Ectodermal cell (in vitro differentiated cells): ENCODE data around the gene MEIS1.

Experiments
- H3K27ac ChIP-seq: 2 replicates; pipeline ENCODE4 v1.7.0; 2013; ENCODE audit warnings: mild to moderate bottlenecking, low read depth, low read length; ENCODE audit not compliant: insufficient read depth, poor library complexity, severe bottlenecking
- H3K27me3 ChIP-seq: 2 replicates; pipeline ENCODE4 v1.7.0; 2013; ENCODE audit warnings: mild to moderate bottlenecking, low read length; ENCODE audit not compliant: insufficient read depth, control insufficient read depth, poor library complexity, severe bottlenecking
- H3K36me3 ChIP-seq: one replicate; pipeline ENCODE4 v1.7.0; 2013; ENCODE audit warnings: low read length; ENCODE audit not compliant: control insufficient read depth, insufficient read depth
- H3K4me1 ChIP-seq: one replicate; pipeline ENCODE4 v1.7.0; 2013; ENCODE audit warnings: low read length; ENCODE audit not compliant: control insufficient read depth, insufficient read depth
- H3K4me3 ChIP-seq: 2 replicates; pipeline ENCODE4 v1.7.0; 2013; ENCODE audit warnings: low read depth, low read length, control low read depth; ENCODE audit not compliant: insufficient read depth
- H3K9me3 ChIP-seq: 2 replicates; pipeline ENCODE4 v1.7.0; 2013; ENCODE audit warnings: mild to moderate bottlenecking, low read length, moderate library complexity; ENCODE audit not compliant: control insufficient read depth
- whole genome bisulfite sequencing, 2 experiments: methylation state at CpG; one replicate each; pipeline ENCODE4 v1.1.7; 2013; ENCODE audit warnings: missing lambda C conversion rate in 2 of 2; 5-methylcytosine and 5-hydroxymethylcytosine counted together

MEIS1 gene

GRCh38 chr2:66550826-66551225 is 115.9 kb downstream of the MEIS1 start:
- Histone ChIP-seq H3K4me3 (no peak overlapping the region), H3K27ac (no peak overlapping the region), H3K4me1 (no peaks in the 10 kb centered on the region), H3K27me3 (no peaks in the 10 kb centered on the region), H3K9me3 (no peaks in the 10 kb centered on the region), H3K36me3 (no peaks in the 10 kb centered on the region)
- 80% methylated on average over 1 of the region's 1 CpG; no CpG with 5 or more reads in 1 of the 2 experiments for WGBS, 2 experiments

GRCh38 chr2:66553370-66553769 is 118.4 kb downstream of the MEIS1 start:
- no peaks in the 10 kb centered on the region for H3K36me3 ChIP-seq
- no peak overlapping the region for H3K4me3 ChIP-seq
- no peak overlapping the region for H3K27ac ChIP-seq
- 80 to 83% methylated on average over 3 to 4 of the region's 4 CpGs for WGBS, 2 experiments
- H3K4me1 ChIP-seq, result no peaks in the 10 kb centered on the region
- H3K27me3 ChIP-seq, result no peaks in the 10 kb centered on the region
- H3K9me3 ChIP-seq, result no peaks in the 10 kb centered on the region

GRCh38 chr2:66555091-66555490 is 120.2 kb downstream of the MEIS1 start:
- H3K27me3 ChIP-seq, result no peaks in the 10 kb centered on the region
- 61% methylated on average over 3 of the region's 4 CpGs; no CpG with 5 or more reads in 1 of the 2 experiments for WGBS, 2 experiments
- no peaks in the 10 kb centered on the region for H3K9me3 ChIP-seq
- no peaks in the 10 kb centered on the region for H3K36me3 ChIP-seq
- no peak overlapping the region for H3K27ac ChIP-seq
- H3K4me3 ChIP-seq, result no peak overlapping the region
- no peaks in the 10 kb centered on the region for H3K4me1 ChIP-seq

- Histone ChIP-seq H3K27me3 (no peaks in the 10 kb centered on the region), H3K4me1 (no peaks in the 10 kb centered on the region), H3K4me3 (no peak overlapping the region), H3K27ac (no peak overlapping the region), H3K36me3 (no peaks in the 10 kb centered on the region), H3K9me3 (no peaks in the 10 kb centered on the region)
- WGBS, 2 experiments, result 85 to 91% methylated on average over 12 to 13 of the region's 14 CpGs
Measured at GRCh38 chr2:66555501-66556324, 120.8 kb downstream of the MEIS1 start.

- H3K27ac ChIP-seq, result no peak overlapping the region
- no peaks in the 10 kb centered on the region for H3K27me3 ChIP-seq
- no peaks in the 10 kb centered on the region for H3K9me3 ChIP-seq
- 92 to 95% methylated on average over 1 of the region's 1 CpG for WGBS, 2 experiments
- no peaks in the 10 kb centered on the region for H3K36me3 ChIP-seq
- H3K4me3 ChIP-seq, result no peak overlapping the region
- peaks cover 18% of the 10 kb centered on the region for H3K4me1 ChIP-seq
Measured at GRCh38 chr2:66559672-66560071, 124.7 kb downstream of the MEIS1 start.

- H3K27ac ChIP-seq, result no peak overlapping the region
- 67% methylated on average over 1 of the region's 2 CpGs; no CpG with 5 or more reads in 1 of the 2 experiments for WGBS, 2 experiments
Measured at GRCh38 chr2:66560683-66561082, 125.8 kb downstream of the MEIS1 start.

GRCh38 chr2:66561645-66562303 is 126.8 kb downstream of the MEIS1 start:
- Histone ChIP-seq H3K4me3 (no peak overlapping the region), H3K4me1 (peaks cover 18% of the 10 kb centered on the region), H3K27me3 (no peaks in the 10 kb centered on the region), H3K9me3 (no peaks in the 10 kb centered on the region), H3K27ac (peak overlapping the region; percentile 28), H3K36me3 (no peaks in the 10 kb centered on the region)
- 16 to 29% methylated on average over 3 of the region's 3 CpGs for WGBS, 2 experiments

More at GRCh38 chr2:66560683-66561082, 125.8 kb downstream of the MEIS1 start:
- Histone ChIP-seq H3K4me3 (no peak overlapping the region), H3K27me3 (no peaks in the 10 kb centered on the region), H3K9me3 (no peaks in the 10 kb centered on the region), H3K36me3 (no peaks in the 10 kb centered on the region), H3K4me1 (peaks cover 18% of the 10 kb centered on the region)

- Histone ChIP-seq H3K4me1 (peaks cover 18% of the 10 kb centered on the region), H3K36me3 (no peaks in the 10 kb centered on the region), H3K27ac (peak overlapping the region; percentile 28), H3K9me3 (no peaks in the 10 kb centered on the region), H3K4me3 (no peak overlapping the region), H3K27me3 (no peaks in the 10 kb centered on the region)
- WGBS, 2 experiments, result 100% methylated on average over 1 of the region's 1 CpG; no CpG with 5 or more reads in 1 of the 2 experiments
Measured at GRCh38 chr2:66562304-66562685, 127.4 kb downstream of the MEIS1 start.

- peaks cover 22% of the 10 kb centered on the region for H3K4me1 ChIP-seq
- 100% methylated on average over 1 of the region's 1 CpG; no CpG with 5 or more reads in 1 of the 2 experiments for WGBS, 2 experiments
- no peaks in the 10 kb centered on the region for H3K9me3 ChIP-seq
Measured at GRCh38 chr2:66563473-66563872, 128.5 kb downstream of the MEIS1 start.

GRCh38 chr2:66565291-66565690 is 130.4 kb downstream of the MEIS1 start:
- Histone ChIP-seq H3K27me3 (no peaks in the 10 kb centered on the region), H3K9me3 (no peaks in the 10 kb centered on the region), H3K27ac (no peak overlapping the region), H3K4me3 (no peak overlapping the region), H3K36me3 (no peaks in the 10 kb centered on the region), H3K4me1 (peaks cover 40% of the 10 kb centered on the region)
- 82% methylated on average over 1 of the region's 1 CpG; no CpG with 5 or more reads in 1 of the 2 experiments for WGBS, 2 experiments

More at GRCh38 chr2:66563473-66563872, 128.5 kb downstream of the MEIS1 start:
- Histone ChIP-seq H3K4me3 (no peak overlapping the region), H3K36me3 (no peaks in the 10 kb centered on the region), H3K27me3 (no peaks in the 10 kb centered on the region), H3K27ac (no peak overlapping the region)
